ENCODE results near the gene TIGD6.
A peak's percentile ranks its signal among the peaks of the same experiment; 100 is the strongest.

The TIGD6 gene

DNA sequence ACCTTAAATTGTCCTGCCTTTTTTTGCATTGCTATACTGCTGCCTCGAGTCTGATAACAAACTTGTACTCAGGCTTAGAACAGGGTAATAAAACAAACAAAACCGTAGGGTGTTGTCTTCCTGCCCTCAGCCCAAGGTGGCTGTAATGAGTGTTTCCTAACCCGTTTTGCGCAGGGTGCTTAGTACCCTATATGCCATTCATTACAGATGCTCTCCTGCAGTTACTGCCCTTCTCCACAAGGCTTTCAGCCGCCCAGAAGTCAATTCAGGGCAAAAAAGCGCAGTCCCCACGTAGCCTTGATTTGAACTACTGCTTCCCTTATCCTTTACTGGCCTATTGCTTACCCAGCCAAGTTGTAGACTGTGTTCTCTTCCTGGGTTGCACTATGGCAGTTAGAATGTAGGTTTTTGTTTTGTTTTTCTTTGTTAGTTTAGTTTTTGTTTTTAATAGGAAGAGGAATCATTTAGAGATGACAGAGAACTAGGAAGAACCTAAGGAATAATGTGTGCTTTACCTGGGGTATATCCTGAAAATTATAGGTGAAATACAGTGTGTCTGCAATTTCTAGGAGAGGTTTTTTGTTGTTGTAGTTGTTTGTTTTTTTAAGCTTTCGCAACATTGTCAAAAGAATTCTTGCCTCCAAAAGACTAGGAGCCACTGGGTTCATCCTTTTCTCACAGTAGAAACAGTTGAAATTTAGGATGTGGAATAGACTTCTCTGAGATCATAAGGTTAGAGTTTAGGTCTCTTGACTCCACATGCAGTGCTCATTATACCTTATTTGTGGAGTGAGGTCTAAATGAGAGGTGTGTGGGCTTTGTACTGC lies 1.4 kb upstream of the TIGD6 start:
- H3K36me3 Mint-ChIP-seq = peaks cover 15 to 34% of the 10 kb centered on the region in 2 donors
- ATAC-seq (replicated peaks) (peak; percentile 62 to 63), DNase-seq (peak; percentile 47)
- H3K27me3 Mint-ChIP-seq = no peaks in the 10 kb centered on the region
- H3K4me1 Mint-ChIP-seq = peaks cover 33 to 48% of the 10 kb centered on the region in 2 donors
- no peaks in the 10 kb centered on the region for H3K9me3 Mint-ChIP-seq
- peak overlapping the region; percentile 85 to 90 for H3K4me3 Mint-ChIP-seq
- peak overlapping the region; percentile 97 for H3K27ac Mint-ChIP-seq

DNA sequence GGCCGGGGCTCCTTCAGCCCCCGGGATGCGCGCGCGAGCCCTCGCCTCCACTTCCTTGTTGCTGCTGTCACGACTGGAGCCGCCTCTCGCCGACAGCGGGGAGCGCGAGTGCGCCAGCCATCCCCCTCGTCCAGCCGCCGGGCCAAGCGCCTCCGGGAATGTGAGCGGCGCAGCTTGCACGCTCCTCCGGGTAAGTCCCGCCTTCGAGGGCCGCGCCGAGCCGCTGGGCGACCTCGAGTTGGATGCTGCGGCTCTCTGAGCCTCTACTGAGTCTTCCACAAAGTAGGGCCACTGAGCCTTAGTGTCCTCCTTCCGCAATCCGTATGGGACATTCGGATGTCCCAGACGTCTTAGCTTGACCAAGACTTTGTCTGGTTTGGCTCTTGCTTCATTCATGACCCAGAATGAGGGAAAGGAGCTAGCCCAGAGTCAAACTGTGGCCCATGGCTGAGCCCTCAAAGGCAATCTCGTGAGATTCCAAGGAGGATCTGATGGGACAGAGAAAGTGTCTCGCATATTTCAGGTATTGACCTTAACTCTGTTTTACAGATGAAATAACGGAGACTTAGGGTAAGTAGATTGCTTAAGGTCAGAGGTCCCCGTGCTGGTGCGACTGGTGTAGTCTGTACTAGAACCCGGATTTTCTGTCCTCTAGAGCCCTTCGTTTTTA lies 671 bp upstream of the TIGD6 start:
- DNase-seq (peak; percentile 20), ATAC-seq (replicated peaks) (peak; percentile 30 to 40)
- peaks cover 15 to 32% of the 10 kb centered on the region in 2 donors for H3K36me3 Mint-ChIP-seq
- peak overlapping the region; percentile 85 to 90 for H3K4me3 Mint-ChIP-seq
- peak overlapping the region; percentile 97 for H3K27ac Mint-ChIP-seq
- no peaks in the 10 kb centered on the region for H3K27me3 Mint-ChIP-seq
- H3K9me3 Mint-ChIP-seq = no peaks in the 10 kb centered on the region
- H3K4me1 Mint-ChIP-seq = peaks cover 31 to 48% of the 10 kb centered on the region in 2 donors

DNA sequence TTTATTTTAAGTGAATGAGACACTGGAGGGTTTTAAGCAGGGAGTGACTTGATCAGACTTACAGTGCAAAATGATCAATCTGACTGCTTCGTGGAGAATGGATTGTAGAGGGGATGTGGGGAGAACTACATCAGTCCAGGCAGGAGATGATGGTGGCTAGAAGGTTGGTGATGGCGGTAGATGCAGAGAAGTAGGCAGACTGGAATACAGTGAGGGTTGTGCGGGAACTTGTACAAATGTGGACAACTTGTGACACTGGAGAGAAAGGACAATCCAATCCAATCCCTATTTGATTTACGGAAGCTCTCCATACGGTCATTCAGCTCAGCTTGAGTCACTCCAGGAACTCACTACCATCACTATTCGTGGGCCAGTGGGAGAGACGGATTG lies 593 bp downstream of the TIGD6 start:
- H3K27ac Mint-ChIP-seq = peak overlapping the region; percentile 96
- DNase-seq = no peak

DNA sequence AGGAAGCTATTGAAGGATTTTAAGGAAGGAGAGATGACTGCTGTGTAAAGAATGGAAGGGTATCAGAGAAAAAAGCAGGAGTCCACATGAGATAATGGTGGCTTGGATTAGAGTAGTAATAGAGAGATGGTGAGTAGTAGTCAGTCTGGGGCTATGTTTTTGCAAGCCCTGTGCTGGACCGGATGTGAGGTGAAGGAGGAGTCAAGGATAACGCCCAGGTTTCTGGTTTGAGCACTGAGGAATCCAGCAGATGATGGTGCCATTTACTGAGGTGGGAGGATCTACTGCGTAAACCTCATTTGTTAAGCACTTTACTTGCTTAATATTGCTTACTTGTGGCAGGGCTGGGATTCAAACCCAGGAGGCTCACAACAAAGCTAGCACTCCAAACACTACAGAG lies 1.1 kb downstream of the TIGD6 start:
- ATAC-seq (replicated peaks) (no peak), DNase-seq (no peak)
- Mint-ChIP-seq H3K9me3 (no peaks in the 10 kb centered on the region), H3K4me1 (peaks cover 30 to 43% of the 10 kb centered on the region in 2 donors), H3K27ac (peak overlapping the region; percentile 96), H3K4me3 (peak overlapping the region; percentile 85 to 90), H3K27me3 (no peaks in the 10 kb centered on the region), H3K36me3 (peaks cover 14 to 33% of the 10 kb centered on the region in 2 donors)

More for the DNA sequence above, 593 bp downstream of the TIGD6 start:
- Mint-ChIP-seq H3K4me1 (peaks cover 30 to 45% of the 10 kb centered on the region in 2 donors), H3K4me3 (peak overlapping the region; percentile 85 to 90), H3K9me3 (no peaks in the 10 kb centered on the region), H3K27me3 (no peaks in the 10 kb centered on the region), H3K36me3 (peaks cover 19 to 36% of the 10 kb centered on the region in 2 donors)
- ATAC-seq (replicated peaks) = no peak

DNA sequence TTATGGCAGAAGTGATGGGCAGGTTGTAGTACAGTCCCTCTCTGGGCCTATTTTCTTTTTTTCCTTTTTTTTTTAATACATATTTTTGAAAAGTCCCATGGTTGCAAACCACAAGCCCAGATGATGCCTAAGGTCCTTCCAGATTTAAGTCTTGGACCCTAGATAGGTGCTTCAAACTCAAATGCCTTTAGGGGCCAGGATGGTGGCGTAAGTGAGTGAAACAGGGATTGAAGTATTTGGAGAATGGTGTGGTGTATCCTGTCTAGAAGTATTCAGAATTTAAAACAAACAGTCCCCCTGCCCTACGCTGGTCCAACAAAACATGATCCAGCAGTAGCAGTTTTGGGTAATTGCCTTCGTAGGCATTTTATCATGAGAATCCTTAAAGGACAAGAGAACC lies 2.2 kb downstream of the TIGD6 start:
- peaks cover 9 to 23% of the 10 kb centered on the region in 2 donors for H3K36me3 Mint-ChIP-seq
- H3K27me3 Mint-ChIP-seq = no peaks in the 10 kb centered on the region
- ATAC-seq (replicated peaks) = no peak
- peaks cover 27 to 35% of the 10 kb centered on the region in 2 donors for H3K4me1 Mint-ChIP-seq
- no peak overlapping the region for H3K27ac Mint-ChIP-seq
- H3K9me3 Mint-ChIP-seq = no peaks in the 10 kb centered on the region
- no peak overlapping the region for H3K4me3 Mint-ChIP-seq
- no peak for DNase-seq

DNA sequence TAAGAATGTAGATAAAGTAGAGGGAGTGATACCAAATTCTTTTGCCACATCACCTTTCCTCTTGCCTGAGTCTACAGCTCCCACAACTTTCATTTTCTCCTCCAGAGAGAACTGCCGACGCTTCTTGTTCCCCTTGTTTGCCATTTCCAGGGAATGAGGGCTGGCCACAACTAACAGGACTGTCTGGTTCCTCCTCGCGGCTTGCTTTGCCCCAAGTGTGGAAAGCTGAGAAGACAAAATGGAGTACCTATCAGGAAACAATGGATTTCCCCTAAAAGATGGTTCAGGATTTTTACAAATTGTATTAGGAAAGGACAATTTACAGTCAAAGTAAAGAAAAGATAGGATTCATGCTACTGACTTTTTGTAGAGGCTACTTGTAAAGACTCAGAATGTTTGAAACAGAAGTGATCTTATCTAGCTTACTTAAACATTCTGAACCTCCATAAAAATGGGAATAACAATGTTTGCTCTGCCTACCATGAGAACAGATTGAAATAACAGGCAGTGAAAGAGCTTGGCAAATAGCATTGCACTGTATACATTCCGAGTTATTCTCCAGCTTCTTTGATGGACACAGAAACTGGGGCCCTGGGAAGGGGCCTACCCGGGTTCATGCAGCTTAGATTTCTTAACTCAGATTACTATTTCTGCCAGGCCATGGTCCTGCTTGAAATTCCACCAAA lies 4.1 kb downstream of the TIGD6 start:
- Mint-ChIP-seq H3K36me3 (peaks cover 7 to 18% of the 10 kb centered on the region in 2 donors), H3K27me3 (no peaks in the 10 kb centered on the region), H3K27ac (no peak overlapping the region), H3K4me3 (no peak overlapping the region), H3K9me3 (no peaks in the 10 kb centered on the region), H3K4me1 (peaks cover 13 to 17% of the 10 kb centered on the region in 2 donors)
- DNase-seq (no peak), ATAC-seq (replicated peaks) (no peak)

DNA sequence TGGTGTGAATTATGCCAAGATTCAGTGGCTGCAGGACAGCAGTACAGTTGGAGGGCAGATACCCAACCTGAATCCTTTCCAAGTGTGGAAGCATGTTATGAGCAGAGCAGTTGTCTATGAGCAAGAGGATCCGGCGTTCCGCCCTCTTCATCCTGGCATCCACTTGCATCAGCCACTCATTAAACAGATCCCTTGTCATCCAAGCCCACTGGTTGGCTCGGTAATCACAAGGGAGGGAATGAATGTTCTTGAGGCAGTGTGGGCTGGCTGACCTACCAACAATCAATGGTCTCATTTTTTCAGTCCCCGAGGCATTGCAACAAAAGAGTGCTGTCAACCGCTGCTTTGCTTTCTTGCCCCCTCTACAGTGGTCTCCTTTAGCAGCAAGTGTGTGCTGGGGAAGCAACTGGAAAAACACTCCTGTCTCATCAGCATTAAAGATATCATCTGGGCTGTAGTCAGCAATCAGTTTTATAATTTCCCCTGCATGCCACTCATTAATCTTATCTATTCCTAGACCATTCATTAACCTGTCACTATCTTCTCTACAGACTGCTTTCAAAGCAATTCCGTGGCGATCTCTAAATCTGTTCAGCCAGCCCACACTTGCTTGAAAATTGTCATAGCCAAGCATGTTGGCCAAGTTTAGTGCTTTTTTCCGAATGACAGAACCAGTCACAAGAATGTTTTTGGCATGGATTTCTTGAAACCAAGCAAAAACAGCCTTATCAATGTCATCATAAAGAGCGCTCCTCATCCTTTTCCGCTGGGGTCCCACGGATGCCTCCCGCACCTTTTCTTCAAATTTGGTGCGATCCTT lies 4.9 kb downstream of the TIGD6 start:
- H3K9me3 Mint-ChIP-seq = no peaks in the 10 kb centered on the region
- no peaks in the 10 kb centered on the region for H3K27me3 Mint-ChIP-seq
- DNase-seq = no peak
- ATAC-seq (replicated peaks) = no peak
- H3K4me3 Mint-ChIP-seq = no peak overlapping the region
- H3K27ac Mint-ChIP-seq = no peak overlapping the region
- H3K36me3 Mint-ChIP-seq = peaks cover 7 to 18% of the 10 kb centered on the region in 2 donors
- peaks cover 13 to 20% of the 10 kb centered on the region in 2 donors for H3K4me1 Mint-ChIP-seq

DNA sequence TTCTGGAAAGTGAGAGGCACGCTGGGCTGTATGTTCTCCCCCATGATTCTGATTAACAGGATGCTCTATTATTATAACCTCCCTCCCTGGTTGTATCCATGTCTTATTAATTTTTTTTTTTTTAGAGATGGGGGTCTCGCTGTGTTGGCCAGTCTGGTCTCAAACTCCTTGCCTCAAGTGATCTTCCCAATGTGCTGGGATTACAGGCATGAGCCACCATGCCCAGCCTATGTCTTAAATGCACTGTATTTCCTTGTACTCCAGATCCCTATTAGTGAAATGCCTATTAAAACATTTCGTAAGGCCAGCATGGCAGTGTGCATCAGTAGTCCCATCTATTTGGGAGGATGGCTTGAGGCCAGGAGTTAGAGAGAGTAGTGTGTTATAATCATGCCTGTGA lies 7.0 kb downstream of the TIGD6 start:
- DNase-seq = no peak
- no peak for ATAC-seq (replicated peaks)
- no peak overlapping the region for H3K4me3 Mint-ChIP-seq
- peaks cover 0 to 14% of the 10 kb centered on the region in 2 donors for H3K4me1 Mint-ChIP-seq
- no peak overlapping the region for H3K27ac Mint-ChIP-seq
- H3K9me3 Mint-ChIP-seq = no peaks in the 10 kb centered on the region
- H3K36me3 Mint-ChIP-seq = peaks cover 7 to 15% of the 10 kb centered on the region in 2 donors
- no peaks in the 10 kb centered on the region for H3K27me3 Mint-ChIP-seq

DNA sequence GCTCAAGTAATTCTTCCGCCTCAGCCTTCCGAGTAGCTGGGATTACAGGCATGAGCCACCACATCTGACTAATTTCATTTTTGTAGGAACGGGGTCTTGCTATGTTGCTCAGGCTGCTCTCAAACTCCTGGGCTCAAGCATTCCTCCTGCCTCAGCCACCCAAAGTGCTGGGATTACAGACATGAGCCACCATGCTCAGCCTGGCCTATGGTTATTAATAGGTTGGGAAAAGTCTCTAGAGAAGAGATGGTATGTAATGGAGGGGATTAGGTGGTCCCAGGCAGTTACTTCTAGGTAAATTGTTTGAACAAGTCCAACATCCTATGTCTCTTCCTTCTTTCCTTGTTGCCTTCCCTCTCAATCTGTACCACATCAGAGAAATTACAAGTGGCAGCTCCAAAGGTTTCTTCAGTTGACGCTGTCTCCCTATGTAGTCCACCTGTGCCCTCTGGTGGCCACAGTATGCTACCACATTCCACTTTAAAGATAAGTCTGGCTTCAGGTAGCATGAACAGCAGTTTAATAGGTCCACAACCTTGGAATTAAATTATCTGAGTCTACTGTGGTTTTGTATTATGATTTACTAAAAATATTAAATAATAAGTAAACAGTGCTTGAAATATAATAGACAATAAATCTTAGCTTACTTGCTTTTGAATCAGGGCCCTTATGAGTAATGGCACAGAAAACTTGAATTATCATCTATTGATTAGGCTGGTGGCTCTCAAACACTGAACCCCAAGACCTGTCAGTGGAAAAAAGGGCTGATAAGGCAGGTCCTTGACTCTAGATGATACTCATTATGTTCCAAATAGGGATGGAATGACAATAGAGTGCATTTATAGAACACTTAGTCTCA lies 9.7 kb downstream of the TIGD6 start:
- Mint-ChIP-seq H3K36me3 (peaks cover 2 to 9% of the 10 kb centered on the region in 2 donors), H3K4me3 (no peak overlapping the region), H3K27ac (no peak overlapping the region), H3K9me3 (no peaks in the 10 kb centered on the region), H3K4me1 (peaks cover 0 to 14% of the 10 kb centered on the region in 2 donors), H3K27me3 (no peaks in the 10 kb centered on the region)
- peak; percentile 34 for DNase-seq
- ATAC-seq (replicated peaks) = peak; percentile 80 to 88

DNA sequence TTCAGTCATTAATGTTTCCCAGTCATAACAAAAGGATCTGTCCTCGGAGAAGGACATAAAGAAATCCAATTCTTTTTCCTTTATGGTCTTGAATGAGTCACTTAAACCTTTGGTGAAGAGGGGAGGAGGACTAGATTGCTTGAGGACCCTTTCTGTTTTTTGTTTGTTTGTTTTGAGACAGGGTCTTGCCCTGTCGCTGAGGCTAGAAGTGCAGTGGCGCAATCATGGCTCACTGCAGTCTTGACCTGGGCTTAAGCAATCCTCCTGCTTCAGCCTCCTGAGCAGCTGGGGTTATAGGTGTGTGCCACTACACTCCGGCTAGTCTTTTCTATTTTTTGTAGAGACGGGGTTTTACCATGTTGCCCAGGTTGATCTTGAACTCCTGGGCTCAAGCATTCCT lies 12.3 kb downstream of the TIGD6 start:
- Mint-ChIP-seq H3K9me3 (no peaks in the 10 kb centered on the region), H3K4me3 (no peak overlapping the region), H3K36me3 (no peaks in the 10 kb centered on the region), H3K4me1 (peaks cover 0 to 14% of the 10 kb centered on the region in 2 donors), H3K27me3 (no peaks in the 10 kb centered on the region), H3K27ac (no peak overlapping the region)
- no peak for DNase-seq
- ATAC-seq (replicated peaks) = no peak

DNA sequence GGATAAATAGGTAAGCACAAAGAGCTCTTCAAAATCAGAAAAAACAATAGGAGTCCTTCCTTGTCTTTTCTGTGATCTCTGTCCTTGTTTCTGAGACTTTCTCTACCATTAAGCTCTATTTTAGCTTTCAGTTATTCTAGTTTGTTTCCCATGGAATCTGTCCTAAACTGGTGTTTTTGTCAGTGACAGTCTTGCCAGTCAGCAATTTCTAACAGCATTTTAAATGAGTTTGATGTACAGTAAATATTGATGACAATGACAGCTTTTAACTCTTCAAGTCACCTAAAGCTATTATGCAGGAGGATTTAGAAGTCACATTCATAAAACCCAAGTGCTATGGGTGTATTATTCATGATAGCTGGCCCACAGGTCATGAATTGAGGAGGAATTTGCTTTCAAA lies 17.9 kb downstream of the TIGD6 start:
- no peak for DNase-seq
- peaks cover 16 to 29% of the 10 kb centered on the region in 2 donors for H3K36me3 Mint-ChIP-seq

DNA sequence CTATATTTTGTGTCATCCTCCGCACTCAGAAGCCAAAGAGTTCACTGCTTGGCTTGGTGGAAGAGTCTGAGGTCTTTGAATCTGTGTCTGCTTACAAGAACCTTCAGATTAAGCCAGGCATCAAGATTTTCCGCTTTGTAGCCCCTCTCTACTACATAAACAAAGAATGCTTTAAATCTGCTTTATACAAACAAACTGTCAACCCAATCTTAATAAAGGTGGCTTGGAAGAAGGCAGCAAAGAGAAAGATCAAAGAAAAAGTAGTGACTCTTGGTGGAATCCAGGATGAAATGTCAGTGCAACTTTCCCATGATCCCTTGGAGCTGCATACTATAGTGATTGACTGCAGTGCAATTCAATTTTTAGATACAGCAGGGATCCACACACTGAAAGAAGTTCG lies 19.2 kb downstream of the TIGD6 start:
- H3K4me3 Mint-ChIP-seq = no peak overlapping the region
- H3K27ac Mint-ChIP-seq = no peak overlapping the region
- H3K27me3 Mint-ChIP-seq = no peaks in the 10 kb centered on the region
- H3K36me3 Mint-ChIP-seq = peaks cover 19 to 34% of the 10 kb centered on the region in 2 donors
- no peak for DNase-seq
- no peaks in the 10 kb centered on the region for H3K9me3 Mint-ChIP-seq
- H3K4me1 Mint-ChIP-seq = peaks cover 0 to 4% of the 10 kb centered on the region in 2 donors
- ATAC-seq (replicated peaks) = no peak

More for the DNA sequence above, 17.9 kb downstream of the TIGD6 start:
- ATAC-seq (replicated peaks) = no peak
- Mint-ChIP-seq H3K27me3 (no peaks in the 10 kb centered on the region), H3K4me1 (no peaks in the 10 kb centered on the region), H3K9me3 (no peaks in the 10 kb centered on the region), H3K27ac (no peak overlapping the region), H3K4me3 (no peak overlapping the region)

DNA sequence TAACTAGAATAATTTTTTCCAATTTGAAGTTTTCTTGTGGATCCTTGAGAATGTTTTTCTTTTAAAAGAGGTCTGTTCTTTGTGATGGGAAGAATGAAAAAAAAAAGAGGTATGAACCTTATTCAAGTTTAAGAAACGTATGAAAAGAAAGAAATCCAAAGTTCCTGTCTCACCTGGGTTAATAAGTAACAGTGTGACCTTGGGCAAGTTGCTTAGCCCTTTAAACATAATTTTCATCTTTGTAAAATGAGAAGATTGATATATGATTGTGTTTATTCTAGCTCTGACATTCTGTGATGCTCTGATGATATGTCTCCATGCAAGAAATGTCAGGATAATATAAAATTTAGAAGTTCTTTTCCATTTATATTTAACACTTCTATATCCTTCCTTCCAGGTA lies 20.6 kb downstream of the TIGD6 start:
- Mint-ChIP-seq H3K9me3 (no peaks in the 10 kb centered on the region), H3K27me3 (no peaks in the 10 kb centered on the region), H3K36me3 (peaks cover 21 to 40% of the 10 kb centered on the region in 2 donors), H3K4me1 (peaks cover 0 to 5% of the 10 kb centered on the region in 2 donors), H3K27ac (no peak overlapping the region), H3K4me3 (no peak overlapping the region)
- no peak for ATAC-seq (replicated peaks)
- no peak for DNase-seq

Data from stimulated activated naive B cell treated with anti-CD40 and anti-IgM and Interleukin-4, amounts not matched to agents 10 μg/mL and 1 μg/mL and 100 μg/mL, for 72 hours (primary cell).